ENCODE data around the gene KPNA1.

Gene KPNA1

DNA sequence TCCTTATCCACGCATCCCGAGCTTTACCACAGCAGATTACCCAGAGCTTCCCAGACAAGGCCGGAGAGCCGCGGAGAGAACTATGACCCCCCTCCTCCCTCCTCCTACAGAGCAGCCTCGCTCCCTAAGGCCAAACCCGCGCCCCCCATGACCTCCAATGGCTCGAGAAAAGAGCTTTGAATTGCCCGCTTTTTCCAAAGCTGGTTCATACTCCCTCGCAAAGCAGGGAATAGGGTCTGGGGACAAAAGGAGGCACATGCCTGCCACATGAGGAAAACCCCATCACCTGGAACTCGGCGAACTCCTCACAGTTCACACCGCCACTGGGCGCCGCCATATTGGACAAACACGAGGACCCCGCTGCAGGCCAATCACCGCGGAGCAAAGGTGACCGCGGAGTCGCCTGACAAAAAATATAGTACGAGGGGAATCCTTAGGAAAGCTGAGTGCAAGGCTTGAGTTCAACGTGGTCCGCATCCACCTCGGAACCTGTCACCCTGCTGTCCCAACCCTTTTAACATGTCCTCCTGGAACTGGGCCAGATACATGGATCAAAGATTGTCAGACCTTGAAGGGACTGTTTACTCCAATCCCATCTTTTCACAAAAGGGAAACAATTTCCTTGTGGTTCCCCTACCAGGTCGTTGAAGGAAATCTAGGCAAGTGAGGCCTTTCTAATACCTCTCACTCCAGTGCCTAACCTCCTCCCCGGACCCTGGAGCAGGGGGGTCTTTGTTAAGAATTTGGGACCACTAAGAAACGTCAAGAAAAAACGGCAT lies 131.7 kb downstream of the KPNA1 start, which contains the start of gene MIX23:
Gene MIX23, minus strand, starts transcription at position 344 of the 779 bp plus-strand sequence. Its CDS starts 7 bp downstream, at position 337.
- DNase-seq (ENCODE audit: low spot score): peak; percentile 89

GRCh38 chr3:122377975-122378374 lies 136.8 kb downstream of the KPNA1 start:
- DNase-seq (ENCODE audit: low spot score): no peak

- DNase-seq (ENCODE audit: low spot score): no peak
Measured at GRCh38 chr3:122374034-122374433, 140.7 kb downstream of the KPNA1 start.

All from putamen (tissue), 1 donor.